GM19043 (cell line): ENCODE measurements around the gene GPC4.

Source experiments
- ATAC-seq: cut with Tn5 transposase; IDR thresholded peaks from one replicate; pipeline ENCODE4 v1.9.1; 2021; ENCODE audit warnings: low read depth; ENCODE audit not compliant: unreplicated experiment

Gene GPC4

GRCh38 chrX:133415276-133416105, at the start of gene GPC4:
Gene GPC4, minus strand, starts transcription at chrX:133415489. Its CDS starts 524 bp downstream, at chrX:133414965.
- no peak for ATAC-seq

GRCh38 chrX:133461231-133461630, 45.9 kb upstream of the GPC4 start:
- no peak for ATAC-seq

GRCh38 chrX:133454924-133455323, 39.6 kb upstream of the GPC4 start:
- ATAC-seq, result no peak

GRCh38 chrX:133454491-133454914, 39.2 kb upstream of the GPC4 start:
- no peak for ATAC-seq

- no peak for ATAC-seq
Observed at GRCh38 chrX:133448512-133449076, 33.3 kb upstream of the GPC4 start.

- ATAC-seq, result no peak
Observed at GRCh38 chrX:133444952-133445831, 29.9 kb upstream of the GPC4 start.

GRCh38 chrX:133444196-133444595, 28.9 kb upstream of the GPC4 start:
- no peak for ATAC-seq

- ATAC-seq, result no peak
Observed at GRCh38 chrX:133440797-133441163, 25.5 kb upstream of the GPC4 start.

GRCh38 chrX:133440081-133440796, 24.9 kb upstream of the GPC4 start:
- ATAC-seq, result no peak

GRCh38 chrX:133437766-133438165, 22.5 kb upstream of the GPC4 start:
- ATAC-seq, result no peak

GRCh38 chrX:133437356-133437755, 22.1 kb upstream of the GPC4 start:
- no peak for ATAC-seq

- ATAC-seq, result no peak
Observed at GRCh38 chrX:133435544-133436124, 20.3 kb upstream of the GPC4 start.

GRCh38 chrX:133434197-133434820, 19.0 kb upstream of the GPC4 start:
- no peak for ATAC-seq

- ATAC-seq, result no peak
Observed at GRCh38 chrX:133419911-133420310, 4.6 kb upstream of the GPC4 start.

- ATAC-seq, result no peak
Observed at GRCh38 chrX:133418588-133418987, 3.3 kb upstream of the GPC4 start.

GRCh38 chrX:133417364-133417763, 2.1 kb upstream of the GPC4 start:
- ATAC-seq, result no peak

GRCh38 chrX:133414406-133415275, 648 bp downstream of the GPC4 start:
- no peak for ATAC-seq

GRCh38 chrX:133413218-133413925, 1.9 kb downstream of the GPC4 start:
- ATAC-seq, result no peak
